ENCODE measurements around the gene ALAS2.

ALAS2 gene

GRCh38 chrX:55028040-55028439, 2.7 kb downstream of the ALAS2 start:
- H3K4me3 ChIP-seq (ENCODE audit: low read depth, low read length): no peak overlapping the region
- no peak for DNase-seq (ENCODE audit: low read depth, low spot score)
- no peak for TF ChIP-seq CTCF (IDR thresholded peaks at IDR 0.05; ENCODE audit: insufficient read depth, low read length, missing control alignments)
- CTCF ChIA-PET: no interaction called here
- POLR2A ChIA-PET: no interaction called here

DNA sequence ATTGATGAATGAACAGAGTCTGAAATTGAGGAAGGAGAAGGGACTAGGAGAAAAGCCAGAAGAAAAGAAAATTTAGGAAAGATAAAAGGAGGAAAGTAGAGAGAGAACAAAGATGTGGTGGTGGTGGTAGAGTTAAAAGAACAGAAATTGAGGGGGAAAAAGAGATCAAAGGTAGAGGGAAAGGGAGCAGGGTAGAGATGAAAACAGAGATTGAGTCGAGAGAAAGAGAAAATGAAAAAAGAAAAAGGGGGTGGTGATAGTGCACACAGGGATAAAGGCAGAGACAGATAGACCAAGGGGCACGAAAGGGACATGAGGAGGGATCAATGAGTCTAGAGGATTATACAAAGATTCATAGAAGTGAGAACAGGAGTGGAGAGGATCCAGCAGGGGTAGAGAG, 3.9 kb downstream of the ALAS2 start:
- ChIA-PET POLR2A (no interaction called here), CTCF (no interaction called here)
- no peak for DNase-seq (ENCODE audit: low read depth, low spot score)
- H3K4me3 ChIP-seq (ENCODE audit: low read depth, low read length): no peak overlapping the region
- TF ChIP-seq CTCF (IDR thresholded peaks at IDR 0.05; ENCODE audit: insufficient read depth, low read length, missing control alignments): no peak

GRCh38 chrX:55026143-55026542, 4.6 kb downstream of the ALAS2 start:
- TF ChIP-seq CTCF (IDR thresholded peaks at IDR 0.05; ENCODE audit: insufficient read depth, low read length, missing control alignments): no peak
- CTCF ChIA-PET: no interaction called here
- POLR2A ChIA-PET: no interaction called here
- H3K4me3 ChIP-seq (ENCODE audit: low read depth, low read length): no peak overlapping the region
- DNase-seq (ENCODE audit: low read depth, low spot score): no peak

- POLR2A ChIA-PET: no interaction called here
- TF ChIP-seq CTCF (IDR thresholded peaks at IDR 0.05; ENCODE audit: insufficient read depth, low read length, missing control alignments): no peak
- H3K4me3 ChIP-seq (ENCODE audit: low read depth, low read length): no peak overlapping the region
- CTCF ChIA-PET: no interaction called here
- DNase-seq (ENCODE audit: low read depth, low spot score): no peak
Observed at GRCh38 chrX:55014897-55015299, 15.9 kb downstream of the ALAS2 start.

DNA sequence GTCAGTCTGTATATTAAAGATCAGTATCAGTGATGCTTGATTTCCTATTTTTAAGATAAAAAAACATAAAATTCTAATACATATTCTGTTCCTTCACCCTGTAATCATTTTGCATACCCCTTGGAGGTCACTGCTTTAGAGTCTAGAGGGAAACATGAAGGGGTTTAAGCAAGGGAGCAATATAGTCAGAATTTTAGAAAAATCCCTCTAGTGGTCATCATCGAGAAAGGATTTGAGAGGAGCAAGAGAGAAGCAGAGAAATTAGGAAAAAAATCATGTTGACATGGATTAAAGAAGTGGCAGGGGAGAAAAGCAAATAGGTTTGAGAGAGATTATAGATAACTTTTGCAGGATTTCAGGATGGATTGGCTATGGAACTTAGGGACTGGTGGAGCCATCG, 19.5 kb downstream of the ALAS2 start:
- ChIA-PET CTCF (interaction anchor here (0.7 to 1.0 kb wide), 3 partner anchors 10 to 372 kb away, joined by 3 read pairs; no protein-coding TSS in a partner anchor), POLR2A (no interaction called here)
- no peak for TF ChIP-seq CTCF (IDR thresholded peaks at IDR 0.05; ENCODE audit: insufficient read depth, low read length, missing control alignments)
- no peak overlapping the region for H3K4me3 ChIP-seq (ENCODE audit: low read depth, low read length)
- no peak for DNase-seq (ENCODE audit: low read depth, low spot score)

GRCh38 chrX:55008571-55009358, 22.0 kb downstream of the ALAS2 start:
- POLR2A ChIA-PET: interaction anchor here (0.8 kb wide), 1 partner anchor 9 kb away, joined by 4 read pairs; the partner anchor contains the start of gene APEX2
- TF ChIP-seq CTCF (IDR thresholded peaks at IDR 0.05; ENCODE audit: insufficient read depth, low read length, missing control alignments): no peak
- H3K4me3 ChIP-seq (ENCODE audit: low read depth, low read length): no peak overlapping the region
- CTCF ChIA-PET: interaction anchor here (1.0 to 1.2 kb wide), 3 partner anchors 8 to 369 kb away, joined by 3 to 4 read pairs (median 3); no protein-coding TSS in a partner anchor
- no peak for DNase-seq (ENCODE audit: low read depth, low spot score)

Data from AG04449 (cell line).